ENCODE measurements around the gene SETD1A. TPM values are rescaled to one million over a fixed set of nuclear protein-coding genes. Genes with fewer than 3 reads are reported as not detected.

The SETD1A gene
- total RNA-seq, 1 donor from 2014 or later, result 7.4 TPM

Other genes with a start within 250 kb of the SETD1A start
- gene PHKG2, start 209.3 kb upstream of the SETD1A start, total RNA-seq, result 15.6 TPM
- 0.69 TPM for gene CFAP119, start 195.7 kb upstream of the SETD1A start, total RNA-seq
- 35.6 TPM for gene RNF40, start 195.4 kb upstream of the SETD1A start, total RNA-seq
- gene ZNF629, start 170.5 kb upstream of the SETD1A start, total RNA-seq, result 21.1 TPM
- gene BCL7C, start 63.7 kb upstream of the SETD1A start, total RNA-seq, result 25.2 TPM
- gene CTF1, start 61.1 kb upstream of the SETD1A start, total RNA-seq, result 9.6 TPM
- gene FBXL19, start 34.2 kb upstream of the SETD1A start, total RNA-seq, result 6.3 TPM
- gene ORAI3, start 8.7 kb upstream of the SETD1A start, total RNA-seq, result 12.2 TPM
- 5.5 TPM for gene HSD3B7, start 27.5 kb downstream of the SETD1A start, total RNA-seq
- gene STX1B, start 52.9 kb downstream of the SETD1A start, total RNA-seq, result 0.77 TPM
- gene STX4, start 75.8 kb downstream of the SETD1A start, total RNA-seq, result 43.1 TPM
- gene ZNF668, start 116.5 kb downstream of the SETD1A start, total RNA-seq, result 5.3 TPM
- 9.6 TPM for gene ZNF646, start 116.7 kb downstream of the SETD1A start, total RNA-seq
- gene PRSS53, start 131.2 kb downstream of the SETD1A start, total RNA-seq, result 1.2 TPM
- 39.5 TPM for gene VKORC1, start 137.0 kb downstream of the SETD1A start, total RNA-seq
- 75.9 TPM for gene BCKDK, start 150.6 kb downstream of the SETD1A start, total RNA-seq
- gene KAT8, start 159.9 kb downstream of the SETD1A start, total RNA-seq, result 72.0 TPM
- gene PRSS8, start 178.0 kb downstream of the SETD1A start, total RNA-seq, result not detected
- 1.4 TPM for gene PRSS36, start 192.3 kb downstream of the SETD1A start, total RNA-seq
- gene FUS, start 222.4 kb downstream of the SETD1A start, total RNA-seq, result 96.9 TPM
- 5.3 TPM for gene PYCARD, start 245.0 kb downstream of the SETD1A start, total RNA-seq